Kidney epithelial cell (primary cell): ENCODE results near the gene BCAS3. TPM values are rescaled to one million over a fixed set of nuclear protein-coding genes. Genes with fewer than 3 reads are reported as not detected.

Experiments used
- DNase-seq: peaks from one replicate; pipeline ENCODE4 v3.0.0-alpha.2; 2010; ENCODE audit warnings: low read depth
- H3K27me3 ChIP-seq: 2 replicates; pipeline ENCODE4 v1.6.0; 2011; ENCODE audit warnings: low read length; ENCODE audit not compliant: control insufficient read depth, insufficient read depth
- H3K36me3 ChIP-seq: 2 replicates; pipeline ENCODE4 v1.5.1; 2011; ENCODE audit warnings: low read length; ENCODE audit not compliant: control insufficient read depth, insufficient read depth
- H3K4me3 ChIP-seq: 2 replicates; pipeline ENCODE4 v1.5.1; 2011; ENCODE audit warnings: low read depth, mild to moderate bottlenecking, control low read depth, low read length
- total RNA-seq: library from RNA; depleted of rRNA; stranded (reverse); fragments of >200 nt; gene quantifications from 2 replicates; pipeline ENCODE4 v1.2.3, GENCODE V29; 2015
- TF ChIP-seq, protein P1 (sequence below): IDR thresholded peaks from 2 replicates; pipeline ENCODE4 v1.5.1; 2011; ENCODE audit warnings: mild to moderate bottlenecking, moderate library complexity, low read length, control low read depth, inconsistent platforms; ENCODE audit not compliant: insufficient read depth, poor library complexity, severe bottlenecking

BCAS3 gene
- total RNA-seq, 1 donor from 2014 or later, result 26.7 TPM

DNA sequence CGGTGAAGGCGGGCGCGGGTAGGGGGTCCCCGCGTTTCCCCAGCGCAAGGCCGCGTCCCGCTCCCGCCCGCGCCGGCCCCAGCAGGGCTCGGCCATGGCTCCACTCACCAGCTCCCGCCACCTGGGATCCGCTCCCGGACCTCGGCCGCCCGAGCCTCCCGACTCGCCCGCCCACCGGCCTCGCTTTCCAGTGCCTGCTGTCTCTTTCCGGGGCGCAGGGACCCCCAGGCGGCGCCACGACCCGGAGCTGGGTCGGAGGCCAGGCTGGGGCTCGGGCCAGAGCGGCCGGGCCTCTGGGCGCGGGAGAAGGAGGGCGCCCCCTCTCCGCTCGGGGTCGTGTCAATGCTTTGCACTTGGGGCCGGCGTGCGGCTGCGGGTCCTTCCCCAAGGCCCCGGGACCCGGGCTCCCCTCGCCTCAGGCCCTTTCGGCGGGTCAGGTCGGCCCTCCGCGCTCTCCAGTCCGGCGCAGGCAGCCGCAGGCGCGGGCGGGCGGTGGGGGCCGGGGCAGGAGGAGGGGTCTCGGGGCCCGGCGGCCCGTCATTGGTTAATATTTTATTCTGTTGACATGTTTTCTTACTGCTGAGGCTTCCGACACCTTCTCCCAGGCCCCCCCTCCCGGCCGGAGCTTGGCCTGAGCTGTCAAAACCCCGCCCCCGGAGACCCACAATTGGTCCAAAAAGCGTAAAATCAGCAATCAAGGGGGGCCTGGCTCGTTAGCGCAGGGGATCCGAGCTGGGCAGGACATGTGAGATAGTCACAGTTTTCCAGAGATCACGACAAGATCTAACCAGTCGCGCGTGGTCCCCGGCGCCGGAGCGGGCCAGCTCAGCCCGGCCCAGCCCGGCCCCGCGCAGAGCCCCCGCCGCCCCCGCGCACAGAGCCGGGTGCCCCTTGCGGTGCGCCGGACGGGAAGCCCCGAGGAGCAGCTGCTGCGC is 721.7 kb downstream of the BCAS3 start, which contains the start of gene TBX2:
TBX2 (plus strand) TSS at position 713 of the 935 bp plus-strand sequence. CDS start 334 bp downstream, outside the sequence.
- TF ChIP-seq, protein P1, sequence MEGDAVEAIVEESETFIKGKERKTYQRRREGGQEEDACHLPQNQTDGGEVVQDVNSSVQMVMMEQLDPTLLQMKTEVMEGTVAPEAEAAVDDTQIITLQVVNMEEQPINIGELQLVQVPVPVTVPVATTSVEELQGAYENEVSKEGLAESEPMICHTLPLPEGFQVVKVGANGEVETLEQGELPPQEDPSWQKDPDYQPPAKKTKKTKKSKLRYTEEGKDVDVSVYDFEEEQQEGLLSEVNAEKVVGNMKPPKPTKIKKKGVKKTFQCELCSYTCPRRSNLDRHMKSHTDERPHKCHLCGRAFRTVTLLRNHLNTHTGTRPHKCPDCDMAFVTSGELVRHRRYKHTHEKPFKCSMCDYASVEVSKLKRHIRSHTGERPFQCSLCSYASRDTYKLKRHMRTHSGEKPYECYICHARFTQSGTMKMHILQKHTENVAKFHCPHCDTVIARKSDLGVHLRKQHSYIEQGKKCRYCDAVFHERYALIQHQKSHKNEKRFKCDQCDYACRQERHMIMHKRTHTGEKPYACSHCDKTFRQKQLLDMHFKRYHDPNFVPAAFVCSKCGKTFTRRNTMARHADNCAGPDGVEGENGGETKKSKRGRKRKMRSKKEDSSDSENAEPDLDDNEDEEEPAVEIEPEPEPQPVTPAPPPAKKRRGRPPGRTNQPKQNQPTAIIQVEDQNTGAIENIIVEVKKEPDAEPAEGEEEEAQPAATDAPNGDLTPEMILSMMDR, result no peak
- peaks cover 83% of the 10 kb centered on the region for H3K27me3 ChIP-seq
- no peaks in the 10 kb centered on the region for H3K36me3 ChIP-seq
- peak; percentile 38 for DNase-seq
- peak within 1 kb of the TSS; percentile 50 for H3K4me3 ChIP-seq

DNA sequence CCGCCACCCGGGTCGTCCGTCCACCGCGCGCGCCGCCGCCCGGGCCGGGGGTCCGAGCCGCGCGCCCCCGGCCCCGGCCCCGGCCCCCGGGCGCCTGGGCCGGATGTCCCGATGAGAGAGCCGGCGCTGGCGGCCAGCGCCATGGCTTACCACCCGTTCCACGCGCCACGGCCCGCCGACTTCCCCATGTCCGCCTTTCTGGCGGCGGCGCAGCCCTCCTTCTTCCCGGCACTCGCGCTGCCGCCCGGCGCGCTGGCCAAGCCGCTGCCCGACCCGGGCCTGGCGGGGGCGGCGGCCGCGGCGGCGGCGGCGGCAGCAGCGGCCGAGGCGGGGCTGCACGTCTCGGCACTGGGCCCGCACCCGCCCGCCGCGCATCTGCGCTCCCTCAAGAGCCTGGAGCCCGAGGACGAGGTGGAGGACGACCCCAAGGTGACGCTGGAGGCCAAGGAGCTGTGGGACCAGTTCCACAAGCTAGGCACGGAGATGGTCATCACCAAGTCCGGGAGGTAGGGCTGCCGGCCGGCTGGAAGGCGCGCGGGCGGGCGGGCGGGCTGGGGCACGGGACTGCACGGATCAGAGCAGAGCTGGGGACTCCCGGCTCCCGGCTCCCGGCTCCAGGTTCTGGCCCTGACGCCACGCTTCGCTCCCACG is 722.5 kb downstream of the BCAS3 start:
- H3K27me3 ChIP-seq, result peaks cover 88% of the 10 kb centered on the region
- TF ChIP-seq, protein P1, result no peak
- H3K4me3 ChIP-seq, result peak overlapping the region; percentile 50

DNA sequence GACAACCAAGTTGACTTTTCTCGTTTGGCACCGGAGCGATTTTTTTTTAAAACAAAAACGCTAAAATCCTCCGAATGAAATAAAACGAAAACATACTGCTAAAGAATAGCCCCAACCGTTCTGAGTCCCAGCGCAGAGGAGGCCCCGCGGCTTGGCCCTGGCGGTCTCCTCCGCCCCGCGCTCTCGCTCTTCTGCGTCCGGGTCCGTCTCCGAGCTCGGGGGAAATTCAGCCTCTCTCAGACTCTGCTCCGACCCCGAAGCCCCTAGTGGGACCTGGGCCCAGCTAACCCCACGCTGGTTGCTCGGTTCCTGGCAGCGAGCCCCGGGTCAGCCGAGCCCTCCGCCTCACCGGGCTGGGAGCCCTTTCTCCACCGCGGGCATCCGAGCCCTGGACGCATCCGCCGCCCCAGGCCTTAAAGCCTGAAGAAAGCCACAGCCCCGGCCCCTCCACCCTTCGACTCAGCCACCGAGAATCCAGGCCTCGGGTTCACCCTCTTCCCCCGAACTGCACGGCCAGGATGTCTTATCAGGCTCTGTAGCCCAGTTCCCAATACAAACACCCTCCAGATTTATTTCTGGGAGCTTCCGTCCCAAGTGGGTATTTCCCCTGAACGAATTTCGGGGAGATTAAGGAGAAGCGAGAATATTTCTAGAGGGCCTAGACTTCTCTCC is 723.2 kb downstream of the BCAS3 start:
- Histone ChIP-seq H3K4me3 (peak overlapping the region; percentile 50), H3K27me3 (peaks cover 88% of the 10 kb centered on the region), H3K36me3 (no peaks in the 10 kb centered on the region)
- no peak for DNase-seq
- TF ChIP-seq, protein P1, result no peak

More for the DNA sequence above, 722.5 kb downstream of the BCAS3 start:
- no peak for DNase-seq
- H3K36me3 ChIP-seq, result no peaks in the 10 kb centered on the region

DNA sequence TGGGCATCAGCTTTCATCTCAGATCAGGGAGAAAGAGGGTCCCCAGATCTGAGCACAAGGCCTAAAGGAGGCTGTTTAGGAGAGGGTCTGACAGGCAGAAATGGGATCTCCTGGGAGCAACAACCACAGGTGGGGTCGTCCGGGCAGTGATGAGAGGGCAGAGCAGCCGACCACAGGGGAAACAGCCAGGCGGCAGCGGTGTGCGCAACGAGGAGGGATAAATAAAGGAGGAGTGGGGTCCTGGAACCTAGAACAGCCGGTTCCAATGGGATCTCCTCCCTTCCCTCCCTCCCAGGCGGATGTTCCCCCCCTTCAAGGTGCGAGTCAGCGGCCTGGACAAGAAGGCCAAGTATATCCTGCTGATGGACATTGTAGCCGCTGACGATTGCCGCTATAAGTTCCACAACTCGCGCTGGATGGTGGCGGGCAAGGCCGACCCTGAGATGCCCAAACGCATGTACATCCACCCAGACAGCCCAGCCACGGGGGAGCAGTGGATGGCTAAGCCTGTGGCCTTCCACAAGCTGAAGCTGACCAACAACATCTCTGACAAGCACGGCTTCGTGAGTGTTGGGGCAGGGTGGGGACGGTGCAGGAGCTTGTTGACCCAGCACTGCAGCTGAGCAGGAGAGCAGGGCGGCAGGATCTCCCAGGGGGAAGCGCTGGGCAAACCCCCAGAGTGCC is 723.9 kb downstream of the BCAS3 start:
- peak overlapping the region; percentile 50 for H3K4me3 ChIP-seq
- TF ChIP-seq, protein P1, result no peak
- H3K36me3 ChIP-seq, result no peaks in the 10 kb centered on the region
- H3K27me3 ChIP-seq, result peaks cover 87% of the 10 kb centered on the region
- DNase-seq, result no peak

DNA sequence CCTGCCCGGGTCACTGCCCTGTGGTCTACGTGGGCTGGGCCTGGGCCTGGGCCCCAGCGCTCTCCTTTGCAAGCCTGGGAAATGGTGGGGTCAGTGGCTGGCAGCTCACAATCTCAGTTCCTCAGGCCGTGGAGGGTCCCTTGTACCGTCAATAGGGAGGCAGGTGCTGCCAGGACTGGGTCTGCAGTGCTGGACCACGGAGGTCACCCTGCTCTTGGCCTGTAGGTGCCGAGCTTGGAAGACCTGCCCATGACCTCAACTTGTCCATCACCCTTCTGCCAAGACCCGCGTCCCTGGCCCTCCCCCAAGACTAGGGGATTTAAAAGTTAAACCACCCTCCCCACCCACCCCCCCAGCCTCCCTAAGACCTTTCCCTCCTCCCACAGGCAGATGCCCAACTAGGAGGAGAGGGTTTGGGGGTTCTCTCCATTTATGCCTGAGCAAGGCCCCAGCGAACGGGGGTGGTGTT is 724.5 kb downstream of the BCAS3 start:
- no peaks in the 10 kb centered on the region for H3K36me3 ChIP-seq

More for the DNA sequence above, 724.5 kb downstream of the BCAS3 start:
- DNase-seq, result no peak
- TF ChIP-seq, protein P1, result no peak
- Histone ChIP-seq H3K27me3 (peaks cover 85% of the 10 kb centered on the region), H3K4me3 (peak overlapping the region; percentile 13)
